ENCODE measurements around the gene GPX8. TPM values are rescaled to one million over a fixed set of nuclear protein-coding genes. Genes with fewer than 3 reads are reported as not detected.

GPX8 gene
- total RNA-seq, 1 donor from 2014 or later, result not detected

- Mint-ChIP-seq H3K9me3 (no peaks in the 10 kb centered on the region), H3K4me3 (ENCODE audit: low read depth) (peak overlapping the region; percentile 64), H3K36me3 (ENCODE audit: low read depth) (no peaks in the 10 kb centered on the region), H3K4me1 (ENCODE audit: low read depth) (peaks cover 33% of the 10 kb centered on the region), H3K27me3 (ENCODE audit: low read depth) (peaks cover 78% of the 10 kb centered on the region), H3K27ac (no peak overlapping the region)
- intact Hi-C loops (cut with micrococcal nuclease), result no loop called here
- no peak for DNase-seq (ENCODE audit: low spot score)
Observed at GRCh38 chr5:55176176-55176818, 16.3 kb downstream of the GPX8 start.

GRCh38 chr5:55177078-55177477 lies 17.1 kb downstream of the GPX8 start:
- no peak overlapping the region for H3K27ac Mint-ChIP-seq
- H3K4me3 Mint-ChIP-seq (ENCODE audit: low read depth), result peak overlapping the region; percentile 64
- H3K9me3 Mint-ChIP-seq, result no peaks in the 10 kb centered on the region
- no peak for DNase-seq (ENCODE audit: low spot score)
- peaks cover 32% of the 10 kb centered on the region for H3K4me1 Mint-ChIP-seq (ENCODE audit: low read depth)
- intact Hi-C loops (cut with micrococcal nuclease), result no loop called here
- no peaks in the 10 kb centered on the region for H3K36me3 Mint-ChIP-seq (ENCODE audit: low read depth)
- peaks cover 81% of the 10 kb centered on the region for H3K27me3 Mint-ChIP-seq (ENCODE audit: low read depth)

- H3K27me3 Mint-ChIP-seq (ENCODE audit: low read depth), result peaks cover 79% of the 10 kb centered on the region
- peaks cover 17% of the 10 kb centered on the region for H3K4me1 Mint-ChIP-seq (ENCODE audit: low read depth)
- DNase-seq (ENCODE audit: low spot score), result no peak
- H3K9me3 Mint-ChIP-seq, result no peaks in the 10 kb centered on the region
- H3K36me3 Mint-ChIP-seq (ENCODE audit: low read depth), result no peaks in the 10 kb centered on the region
- no peak overlapping the region for H3K27ac Mint-ChIP-seq
- H3K4me3 Mint-ChIP-seq (ENCODE audit: low read depth), result no peak overlapping the region
- intact Hi-C loops (cut with micrococcal nuclease), result no loop called here
Observed at GRCh38 chr5:55180016-55180415, 20.0 kb downstream of the GPX8 start.

GRCh38 chr5:55187370-55187769 lies 27.4 kb downstream of the GPX8 start:
- Mint-ChIP-seq H3K4me3 (ENCODE audit: low read depth) (no peak overlapping the region), H3K27me3 (ENCODE audit: low read depth) (peaks cover 62% of the 10 kb centered on the region), H3K27ac (no peak overlapping the region), H3K4me1 (ENCODE audit: low read depth) (no peaks in the 10 kb centered on the region), H3K36me3 (ENCODE audit: low read depth) (no peaks in the 10 kb centered on the region), H3K9me3 (no peaks in the 10 kb centered on the region)
- intact Hi-C loops (cut with micrococcal nuclease), result no loop called here
- DNase-seq (ENCODE audit: low spot score), result no peak

- Mint-ChIP-seq H3K4me3 (ENCODE audit: low read depth) (no peak overlapping the region), H3K27me3 (ENCODE audit: low read depth) (peaks cover 64% of the 10 kb centered on the region), H3K27ac (no peak overlapping the region), H3K36me3 (ENCODE audit: low read depth) (no peaks in the 10 kb centered on the region), H3K9me3 (no peaks in the 10 kb centered on the region), H3K4me1 (ENCODE audit: low read depth) (no peaks in the 10 kb centered on the region)
- DNase-seq (ENCODE audit: low spot score), result no peak
- intact Hi-C loops (cut with micrococcal nuclease), result no loop called here
Observed at GRCh38 chr5:55188656-55189540, 28.9 kb downstream of the GPX8 start.

- Mint-ChIP-seq H3K27me3 (ENCODE audit: low read depth) (peaks cover 65% of the 10 kb centered on the region), H3K4me3 (ENCODE audit: low read depth) (no peak overlapping the region), H3K4me1 (ENCODE audit: low read depth) (no peaks in the 10 kb centered on the region), H3K27ac (no peak overlapping the region), H3K36me3 (ENCODE audit: low read depth) (no peaks in the 10 kb centered on the region), H3K9me3 (no peaks in the 10 kb centered on the region)
- DNase-seq (ENCODE audit: low spot score), result no peak
- intact Hi-C loops (cut with micrococcal nuclease), result no loop called here
Observed at GRCh38 chr5:55191165-55191564, 31.2 kb downstream of the GPX8 start.

GRCh38 chr5:55205001-55205400 lies 45.0 kb downstream of the GPX8 start:
- Mint-ChIP-seq H3K9me3 (no peaks in the 10 kb centered on the region), H3K4me3 (ENCODE audit: low read depth) (no peak overlapping the region), H3K27ac (no peak overlapping the region), H3K4me1 (ENCODE audit: low read depth) (peaks cover 4% of the 10 kb centered on the region), H3K27me3 (ENCODE audit: low read depth) (peaks cover 51% of the 10 kb centered on the region), H3K36me3 (ENCODE audit: low read depth) (no peaks in the 10 kb centered on the region)
- intact Hi-C loops (cut with micrococcal nuclease), result no loop called here
- no peak for DNase-seq (ENCODE audit: low spot score)

- peaks cover 38% of the 10 kb centered on the region for H3K27me3 Mint-ChIP-seq (ENCODE audit: low read depth)
Observed at GRCh38 chr5:55211184-55211874, 51.4 kb downstream of the GPX8 start.

More at GRCh38 chr5:55211184-55211874, 51.4 kb downstream of the GPX8 start:
- DNase-seq (ENCODE audit: low spot score), result no peak
- Mint-ChIP-seq H3K9me3 (no peaks in the 10 kb centered on the region), H3K27ac (no peak overlapping the region), H3K4me1 (ENCODE audit: low read depth) (peaks cover 2% of the 10 kb centered on the region), H3K4me3 (ENCODE audit: low read depth) (no peak overlapping the region), H3K36me3 (ENCODE audit: low read depth) (no peaks in the 10 kb centered on the region)
- intact Hi-C loops (cut with micrococcal nuclease), result no loop called here

Other genes with a start within 250 kb of the GPX8 start
- gene ESM1, start 174.6 kb upstream of the GPX8 start, total RNA-seq, result 0.11 and 0.37 TPM in 2 replicates
- gene GZMK, start 135.9 kb upstream of the GPX8 start, total RNA-seq, result 0.23 and 0.55 TPM in 2 replicates
- gene GZMA, start 57.5 kb upstream of the GPX8 start, total RNA-seq, result 95.1 and 96.9 TPM in 2 replicates
- gene CDC20B, start 13.0 kb downstream of the GPX8 start, total RNA-seq, result 0.18 TPM in 1 of 2 replicates, not detected in the other
- gene MCIDAS, start 67.1 kb downstream of the GPX8 start, total RNA-seq, result not detected in 2 replicates
- gene CCNO, start 73.4 kb downstream of the GPX8 start, total RNA-seq, result 0.27 TPM in 1 of 2 replicates, not detected in the other
- 17.6 and 20.0 TPM in 2 replicates for gene DHX29, start 147.5 kb downstream of the GPX8 start, total RNA-seq
- 110 and 123 TPM in 2 replicates for gene MTREX, start 147.8 kb downstream of the GPX8 start, total RNA-seq

Data from activated T-helper 2 cell treated with anti-CD3 and anti-CD28 coated beads, Interferon-gamma antibody, Interleukin-2, Interleukin-4, amounts not matched to agents 10 μg/mL and 5 μg/mL and 100 μg/mL, durations not matched to agents 14 hours and 24 hours and 36 hours (primary cell).